Measurements from ENCODE around the gene HIGD2A.

Gene HIGD2A

GRCh38 chr5:176416965-176417364 is 28.4 kb downstream of the HIGD2A start:
- Histone ChIP-seq H3K4me1 (ENCODE audit: control insufficient read depth in 2 of 2, insufficient read depth in 1 of 2, low read depth in 1 of 2, low read length in 2 of 2) (peaks cover 7% of the 10 kb centered on the region in 2 donors), H3K23ac (ENCODE audit: low read depth, low read length, poor library complexity) (peak overlapping the region; percentile 25), H2AK5ac (ENCODE audit: low read depth, low read length) (peak overlapping the region; percentile 32), H3K4me3 (ENCODE audit: low read length in 2 of 2) (peak overlapping the region in 1 of 2 donors; percentile 75), H2AFZ (ENCODE audit: low read length) (peak overlapping the region; percentile 95), H4K91ac (ENCODE audit: low read depth, low read length, poor library complexity) (no peak overlapping the region), H2BK5ac (ENCODE audit: low read length) (no peak overlapping the region), H3K9me3 (replicated peaks in 1 of 2; ENCODE audit: control insufficient read depth in 2 of 2, insufficient read depth in 1 of 2, low read depth in 1 of 2, low read length in 2 of 2) (peaks cover 5 to 8% of the 10 kb centered on the region in 2 donors), H3K18ac (ENCODE audit: low read length) (peak overlapping the region; percentile 77), H3K27ac (replicated peaks; ENCODE audit: low read length) (no peak overlapping the region), H3K9ac (ENCODE audit: low read depth, low read length, poor library complexity) (no peak overlapping the region), H3K4me2 (ENCODE audit: insufficient read depth, low read length, poor library complexity, severe bottlenecking) (peak overlapping the region; percentile 31), H2BK12ac (ENCODE audit: low read length) (no peak overlapping the region), H3K27me3 (ENCODE audit: control insufficient read depth in 3 of 3, insufficient read depth in 3 of 3, low read depth in 1 of 3, low read length in 3 of 3) (peaks cover 0 to 16% (median 7%) of the 10 kb centered on the region in 3 experiments), H2BK15ac (ENCODE audit: low read length) (peak overlapping the region; percentile 82), H3K79me1 (ENCODE audit: low read depth, low read length) (peaks cover 2% of the 10 kb centered on the region), H3K4ac (ENCODE audit: low read length) (no peak overlapping the region), H2BK120ac (ENCODE audit: low read depth, low read length) (no peak overlapping the region), H4K8ac (ENCODE audit: low read depth, low read length) (no peak overlapping the region), H3K14ac (ENCODE audit: low read length) (no peak overlapping the region), H3K36me3 (replicated peaks in 1 of 2; ENCODE audit: control insufficient read depth in 2 of 2, insufficient read depth in 2 of 2, low read length in 2 of 2) (no peaks in the 10 kb centered on the region)
- no peak for DNase-seq (ENCODE audit: low spot score)
- no CpG with 5 or more reads among the region's 11 CpGs for WGBS, 2 donors (ENCODE audit: extremely low coverage in 2 of 2, insufficient read length in 2 of 2, insufficient replicate concordance in 1 of 2)

- peaks cover 5 to 9% of the 10 kb centered on the region in 2 donors for H3K9me3 ChIP-seq (replicated peaks in 1 of 2; ENCODE audit: control insufficient read depth in 2 of 2, insufficient read depth in 1 of 2, low read depth in 1 of 2, low read length in 2 of 2)
- H3K4me1 ChIP-seq (ENCODE audit: control insufficient read depth in 2 of 2, insufficient read depth in 1 of 2, low read depth in 1 of 2, low read length in 2 of 2), result peaks cover 7% of the 10 kb centered on the region in 2 donors
- H2AK5ac ChIP-seq (ENCODE audit: low read depth, low read length), result no peak overlapping the region
- H3K18ac ChIP-seq (ENCODE audit: low read length), result no peak overlapping the region
- no peak overlapping the region for H4K91ac ChIP-seq (ENCODE audit: low read depth, low read length, poor library complexity)
- H3K9ac ChIP-seq (ENCODE audit: low read depth, low read length, poor library complexity), result no peak overlapping the region
- no peak overlapping the region for H2BK12ac ChIP-seq (ENCODE audit: low read length)
- no peak overlapping the region for H3K4me2 ChIP-seq (ENCODE audit: insufficient read depth, low read length, poor library complexity, severe bottlenecking)
- no peak overlapping the region for H2BK120ac ChIP-seq (ENCODE audit: low read depth, low read length)
- WGBS, 2 donors (ENCODE audit: extremely low coverage in 2 of 2, insufficient read length in 2 of 2, insufficient replicate concordance in 1 of 2), result no CpG with 5 or more reads among the region's 9 CpGs
- no peak overlapping the region for H4K8ac ChIP-seq (ENCODE audit: low read depth, low read length)
- H2BK5ac ChIP-seq (ENCODE audit: low read length), result no peak overlapping the region
- no peaks in the 10 kb centered on the region for H3K36me3 ChIP-seq (replicated peaks in 1 of 2; ENCODE audit: control insufficient read depth in 2 of 2, insufficient read depth in 2 of 2, low read length in 2 of 2)
- no peak overlapping the region for H3K4ac ChIP-seq (ENCODE audit: low read length)
- H2BK15ac ChIP-seq (ENCODE audit: low read length), result no peak overlapping the region
- peaks cover 2% of the 10 kb centered on the region for H3K79me1 ChIP-seq (ENCODE audit: low read depth, low read length)
- H3K14ac ChIP-seq (ENCODE audit: low read length), result no peak overlapping the region
- no peak overlapping the region for H3K23ac ChIP-seq (ENCODE audit: low read depth, low read length, poor library complexity)
- H3K4me3 ChIP-seq (ENCODE audit: low read length in 2 of 2), result no peak overlapping the region
- no peak overlapping the region for H2AFZ ChIP-seq (ENCODE audit: low read length)
- H3K27me3 ChIP-seq (ENCODE audit: control insufficient read depth in 3 of 3, insufficient read depth in 3 of 3, low read depth in 1 of 3, low read length in 3 of 3), result peaks cover 0 to 16% (median 7%) of the 10 kb centered on the region in 3 experiments
- DNase-seq (ENCODE audit: low spot score), result no peak
- H3K27ac ChIP-seq (replicated peaks; ENCODE audit: low read length), result no peak overlapping the region
These were observed 29.7 kb downstream of the HIGD2A start for GRCh38 chr5:176418251-176418650.

- Histone ChIP-seq H3K14ac (ENCODE audit: low read length) (no peak overlapping the region), H2BK12ac (ENCODE audit: low read length) (no peak overlapping the region), H3K9ac (ENCODE audit: low read depth, low read length, poor library complexity) (no peak overlapping the region), H3K27me3 (ENCODE audit: control insufficient read depth in 3 of 3, insufficient read depth in 3 of 3, low read depth in 1 of 3, low read length in 3 of 3) (peaks cover 0 to 16% (median 7%) of the 10 kb centered on the region in 3 experiments), H2BK5ac (ENCODE audit: low read length) (no peak overlapping the region), H3K18ac (ENCODE audit: low read length) (no peak overlapping the region), H3K4me2 (ENCODE audit: insufficient read depth, low read length, poor library complexity, severe bottlenecking) (no peak overlapping the region), H3K23ac (ENCODE audit: low read depth, low read length, poor library complexity) (no peak overlapping the region), H2AFZ (ENCODE audit: low read length) (no peak overlapping the region), H2BK15ac (ENCODE audit: low read length) (no peak overlapping the region), H4K8ac (ENCODE audit: low read depth, low read length) (no peak overlapping the region), H3K36me3 (replicated peaks in 1 of 2; ENCODE audit: control insufficient read depth in 2 of 2, insufficient read depth in 2 of 2, low read length in 2 of 2) (no peaks in the 10 kb centered on the region), H2AK5ac (ENCODE audit: low read depth, low read length) (no peak overlapping the region), H3K4ac (ENCODE audit: low read length) (no peak overlapping the region), H4K91ac (ENCODE audit: low read depth, low read length, poor library complexity) (no peak overlapping the region), H2BK120ac (ENCODE audit: low read depth, low read length) (no peak overlapping the region), H3K27ac (replicated peaks; ENCODE audit: low read length) (no peak overlapping the region), H3K79me1 (ENCODE audit: low read depth, low read length) (peaks cover 2% of the 10 kb centered on the region), H3K9me3 (replicated peaks in 1 of 2; ENCODE audit: control insufficient read depth in 2 of 2, insufficient read depth in 1 of 2, low read depth in 1 of 2, low read length in 2 of 2) (peaks cover 5 to 10% of the 10 kb centered on the region in 2 donors), H3K4me1 (ENCODE audit: control insufficient read depth in 2 of 2, insufficient read depth in 1 of 2, low read depth in 1 of 2, low read length in 2 of 2) (peaks cover 7% of the 10 kb centered on the region in 2 donors), H3K4me3 (ENCODE audit: low read length in 2 of 2) (no peak overlapping the region)
- DNase-seq (ENCODE audit: low spot score), result no peak
- WGBS, 2 donors (ENCODE audit: extremely low coverage in 2 of 2, insufficient read length in 2 of 2, insufficient replicate concordance in 1 of 2), result no CpG with 5 or more reads among the region's 5 CpGs
These were observed 31.5 kb downstream of the HIGD2A start for GRCh38 chr5:176420086-176420485.

- Histone ChIP-seq H3K18ac (ENCODE audit: low read length) (no peak overlapping the region), H3K4me1 (ENCODE audit: control insufficient read depth in 2 of 2, insufficient read depth in 1 of 2, low read depth in 1 of 2, low read length in 2 of 2) (peaks cover 2 to 7% of the 10 kb centered on the region in 2 donors), H3K9me3 (replicated peaks in 1 of 2; ENCODE audit: control insufficient read depth in 2 of 2, insufficient read depth in 1 of 2, low read depth in 1 of 2, low read length in 2 of 2) (peaks cover 5 to 10% of the 10 kb centered on the region in 2 donors), H2BK12ac (ENCODE audit: low read length) (no peak overlapping the region), H2AK5ac (ENCODE audit: low read depth, low read length) (no peak overlapping the region), H4K8ac (ENCODE audit: low read depth, low read length) (no peak overlapping the region), H2BK120ac (ENCODE audit: low read depth, low read length) (no peak overlapping the region), H3K9ac (ENCODE audit: low read depth, low read length, poor library complexity) (no peak overlapping the region), H2AFZ (ENCODE audit: low read length) (no peak overlapping the region), H3K27me3 (ENCODE audit: control insufficient read depth in 3 of 3, insufficient read depth in 3 of 3, low read depth in 1 of 3, low read length in 3 of 3) (peaks cover 0 to 16% (median 7%) of the 10 kb centered on the region in 3 experiments), H3K23ac (ENCODE audit: low read depth, low read length, poor library complexity) (no peak overlapping the region), H4K91ac (ENCODE audit: low read depth, low read length, poor library complexity) (no peak overlapping the region), H3K27ac (replicated peaks; ENCODE audit: low read length) (no peak overlapping the region), H3K4me3 (ENCODE audit: low read length in 2 of 2) (no peak overlapping the region), H3K4ac (ENCODE audit: low read length) (no peak overlapping the region), H2BK15ac (ENCODE audit: low read length) (no peak overlapping the region), H3K14ac (ENCODE audit: low read length) (no peak overlapping the region), H3K4me2 (ENCODE audit: insufficient read depth, low read length, poor library complexity, severe bottlenecking) (no peak overlapping the region), H3K79me1 (ENCODE audit: low read depth, low read length) (peaks cover 2% of the 10 kb centered on the region), H2BK5ac (ENCODE audit: low read length) (no peak overlapping the region), H3K36me3 (replicated peaks in 1 of 2; ENCODE audit: control insufficient read depth in 2 of 2, insufficient read depth in 2 of 2, low read length in 2 of 2) (no peaks in the 10 kb centered on the region)
- DNase-seq (ENCODE audit: low spot score), result no peak
- whole genome bisulfite sequencing, 2 donors (ENCODE audit: extremely low coverage in 2 of 2, insufficient read length in 2 of 2, insufficient replicate concordance in 1 of 2), result no CpG with 5 or more reads among the region's 2 CpGs
These were observed 32.5 kb downstream of the HIGD2A start for GRCh38 chr5:176420972-176421544.

Data from neuronal stem cell (in vitro differentiated cells).